Measurements from ENCODE around the gene TECPR1.
A peak's percentile ranks its signal among the peaks of the same experiment; 100 is the strongest.
"Not testable (repeated sequence)": the region's sequence is repeated elsewhere in the genome, so short reads cannot be mapped to it uniquely, and the experiment has no call there.

The TECPR1 gene

DNA sequence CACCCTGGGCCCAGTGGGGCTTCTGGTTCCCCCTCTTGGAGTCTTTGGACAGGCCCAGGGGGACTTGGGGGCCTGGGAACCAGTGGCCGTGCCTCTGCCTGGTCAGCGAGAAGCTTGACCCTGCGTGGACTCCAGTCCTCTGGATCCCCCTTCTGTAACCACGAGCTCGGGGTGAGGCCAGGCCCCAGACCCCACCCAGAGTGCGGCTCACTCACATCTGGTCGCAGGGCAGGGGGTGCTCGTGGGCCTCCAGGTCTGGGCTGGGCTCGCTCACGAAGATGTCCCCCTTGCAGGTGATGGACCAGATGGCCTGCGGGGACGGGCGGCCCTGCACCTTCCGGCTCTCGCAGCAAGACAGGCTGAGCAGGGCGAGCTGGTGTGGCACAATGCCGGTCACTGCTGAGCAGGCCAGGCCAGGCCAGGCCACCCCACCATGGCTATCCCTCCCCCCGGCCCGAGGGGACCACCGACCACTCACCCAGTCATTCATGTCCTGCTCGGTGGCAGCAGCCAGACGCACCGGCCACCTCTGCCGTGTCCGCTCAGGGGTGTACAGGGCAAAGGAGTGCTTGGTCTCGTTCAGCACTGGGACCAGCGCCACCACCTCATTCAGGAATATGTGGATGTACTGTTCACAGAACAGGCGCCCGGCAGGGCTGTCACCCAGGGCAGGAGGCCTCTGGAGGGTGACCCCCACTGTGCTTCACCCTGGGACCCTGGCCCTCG lies 21.1 kb downstream of the TECPR1 start:
- DNase-seq, result no peak
- in situ Hi-C loops (cut with MboI; ENCODE audit: low pct_unique_long_range_greater_than_20kb, low sequenced_read_pairs), result no loop called here

DNA sequence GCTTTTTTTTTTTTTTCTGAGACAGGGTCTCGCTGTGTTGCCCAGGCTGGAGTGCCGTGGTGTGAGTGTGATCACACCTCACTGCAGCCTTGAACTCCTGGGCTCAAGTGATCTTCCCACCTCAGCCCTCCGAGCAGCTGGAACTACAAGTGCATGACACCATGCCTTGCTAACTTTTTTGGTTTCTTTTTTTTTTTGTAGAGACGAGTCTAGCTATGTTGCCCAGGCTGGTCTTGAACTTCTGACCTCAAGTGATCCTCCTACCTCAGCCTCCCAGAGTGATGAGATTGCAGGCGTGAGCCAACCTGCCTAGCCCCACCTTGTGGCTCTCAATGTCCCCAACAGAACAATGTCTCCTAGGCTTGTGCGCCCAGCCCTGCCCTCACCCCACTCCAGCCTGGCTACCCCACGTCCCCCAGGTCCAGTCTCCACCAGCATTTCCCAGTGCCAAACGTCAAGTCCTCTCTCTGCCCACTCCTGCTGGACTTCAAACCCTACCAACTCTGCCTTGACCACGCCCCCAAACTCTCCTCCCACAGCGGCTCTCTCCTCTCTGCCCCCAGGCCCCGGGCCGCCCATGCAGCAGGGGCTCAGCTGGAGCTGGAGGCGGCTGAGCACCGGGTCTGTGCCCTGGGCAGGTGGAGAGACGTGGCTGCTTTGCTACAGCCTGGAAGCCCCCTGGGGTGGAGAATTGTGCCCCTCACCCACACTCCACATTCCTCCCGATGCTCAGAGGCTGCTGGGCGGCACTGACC lies 21.9 kb downstream of the TECPR1 start:
- DNase-seq, result no peak
- in situ Hi-C loops (cut with MboI; ENCODE audit: low pct_unique_long_range_greater_than_20kb, low sequenced_read_pairs), result no loop called here

- in situ Hi-C loops (cut with MboI; ENCODE audit: low pct_unique_long_range_greater_than_20kb, low sequenced_read_pairs), result no loop called here
- no peak for DNase-seq
Observed at GRCh38 chr7:98229441-98229840, 22.6 kb downstream of the TECPR1 start.

DNA sequence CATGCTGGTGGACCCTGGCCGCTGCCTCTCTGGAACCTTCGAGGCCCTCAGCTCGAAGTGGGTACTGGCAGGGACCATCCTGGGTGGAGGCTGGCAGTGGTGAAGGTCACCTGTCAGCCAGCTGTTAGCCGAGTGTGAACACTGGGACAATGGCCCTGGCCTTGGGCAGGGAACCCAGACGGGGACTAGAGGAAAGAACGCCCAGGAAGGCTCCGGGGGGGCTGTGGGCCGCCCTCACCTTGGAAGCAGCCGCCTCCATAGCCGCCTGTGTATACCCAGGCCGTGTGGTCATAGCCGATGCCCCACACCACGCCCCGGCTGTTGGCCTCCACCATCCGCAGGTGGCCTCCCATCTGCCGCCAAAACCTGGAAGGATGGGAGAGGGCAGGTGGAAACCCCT lies 23.2 kb downstream of the TECPR1 start:
- no peak for DNase-seq
- in situ Hi-C loops (cut with MboI; ENCODE audit: low pct_unique_long_range_greater_than_20kb, low sequenced_read_pairs), result no loop called here

DNA sequence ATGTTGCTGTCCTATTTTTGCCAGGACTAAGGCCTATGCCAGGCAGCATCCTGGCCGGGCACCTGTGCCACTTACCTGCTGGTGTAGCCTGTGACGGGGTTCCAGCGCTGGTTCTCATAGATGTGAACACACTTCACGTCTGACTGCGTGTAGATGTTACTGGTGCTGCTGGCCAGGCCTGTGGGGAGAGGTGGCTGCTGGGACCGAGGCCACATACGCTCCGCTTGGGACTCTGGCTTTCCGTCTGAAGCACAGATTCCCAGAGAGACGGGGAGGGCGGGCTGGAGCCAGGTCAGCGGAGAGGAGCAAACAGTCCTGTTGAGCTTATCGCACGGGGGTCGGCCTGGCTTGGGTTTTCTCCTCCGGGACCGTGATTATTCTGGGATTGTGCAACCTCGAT lies 24.1 kb downstream of the TECPR1 start:
- no peak for DNase-seq

DNA sequence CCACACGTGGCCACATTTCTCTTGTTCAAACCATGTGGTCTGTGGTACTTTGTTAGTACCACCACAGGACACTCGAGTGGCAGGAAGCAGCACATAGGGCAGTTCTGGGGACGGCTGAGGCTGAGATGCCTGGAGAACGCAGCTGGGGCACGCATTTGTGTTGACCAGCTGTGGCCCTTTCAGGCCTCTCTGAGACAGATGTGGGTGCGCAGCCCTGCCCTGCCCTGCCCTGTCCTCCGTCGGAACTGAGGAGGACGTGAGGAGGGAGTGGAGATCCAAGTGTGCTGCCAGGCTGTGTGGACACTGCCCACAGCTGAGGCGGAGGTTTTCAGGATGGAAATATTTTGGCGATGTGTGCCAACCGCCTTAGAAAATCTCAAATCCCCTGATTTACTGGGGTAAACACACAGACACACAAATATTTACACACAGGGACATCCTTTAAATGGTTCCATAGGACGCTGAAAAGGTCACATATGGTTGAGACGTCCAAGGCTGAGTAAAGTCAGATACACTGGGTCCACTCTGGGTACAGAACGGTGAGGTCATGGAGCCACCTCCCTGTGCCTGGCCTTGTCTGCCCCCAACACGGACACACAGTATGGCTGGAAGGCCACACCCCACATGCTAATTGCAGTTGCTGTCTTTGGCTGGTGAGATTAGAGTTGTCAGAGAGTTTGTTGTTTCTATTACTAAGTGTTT lies 26.0 kb downstream of the TECPR1 start:
- no peak for DNase-seq
- in situ Hi-C loops (cut with MboI; ENCODE audit: low pct_unique_long_range_greater_than_20kb, low sequenced_read_pairs), result no loop called here

More for the DNA sequence above, 24.1 kb downstream of the TECPR1 start:
- in situ Hi-C loops (cut with MboI; ENCODE audit: low pct_unique_long_range_greater_than_20kb, low sequenced_read_pairs), result no loop called here

- no peak for DNase-seq
- in situ Hi-C loops (cut with MboI; ENCODE audit: low pct_unique_long_range_greater_than_20kb, low sequenced_read_pairs), result no loop called here
Observed at GRCh38 chr7:98224701-98225181, 27.3 kb downstream of the TECPR1 start.

DNA sequence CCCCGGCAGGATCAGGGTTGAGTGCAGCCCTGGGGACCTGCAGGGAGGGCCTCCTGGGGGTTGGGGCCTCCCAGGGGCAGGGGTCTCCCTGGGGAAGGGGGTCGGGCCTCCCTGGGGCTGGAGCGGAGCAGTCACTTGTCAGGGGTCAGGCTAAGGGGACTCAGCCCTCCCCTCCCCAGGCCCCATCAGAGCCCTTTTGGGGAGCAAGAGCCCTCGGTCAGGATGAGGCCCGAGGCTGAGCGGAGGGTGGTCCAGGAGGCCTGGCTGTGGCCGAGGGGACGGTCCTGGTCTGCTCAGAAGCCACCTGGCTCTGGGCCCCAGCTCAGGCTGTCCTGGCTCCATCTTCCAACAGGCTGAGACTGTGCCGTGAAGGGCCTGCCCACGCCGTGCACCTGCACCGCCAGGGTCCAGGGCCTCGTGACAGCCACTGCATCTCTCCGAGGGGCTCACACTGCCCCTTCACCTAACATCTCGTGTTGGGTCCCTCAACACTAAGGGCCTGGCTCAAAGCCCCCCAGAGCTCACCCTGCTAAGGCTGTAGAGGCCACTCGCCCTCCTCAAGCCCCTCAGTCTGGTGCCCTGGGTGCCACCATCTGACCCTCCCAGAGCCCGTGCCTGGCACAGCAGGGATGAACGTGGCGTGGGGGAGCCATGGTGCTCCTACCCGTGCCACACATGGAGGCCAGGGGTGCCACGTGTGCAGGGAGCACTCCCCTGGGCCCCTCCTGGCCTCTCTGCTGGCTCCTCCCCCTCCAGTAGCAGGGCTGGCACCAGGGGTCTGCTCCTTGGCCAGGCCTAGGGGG lies 27.9 kb downstream of the TECPR1 start:
- DNase-seq, result no peak
- in situ Hi-C loops (cut with MboI; ENCODE audit: low pct_unique_long_range_greater_than_20kb, low sequenced_read_pairs), result no loop called here

GRCh38 chr7:98223351-98223897 lies 28.6 kb downstream of the TECPR1 start:
- no peak for DNase-seq
- in situ Hi-C loops (cut with MboI; ENCODE audit: low pct_unique_long_range_greater_than_20kb, low sequenced_read_pairs), result no loop called here

DNA sequence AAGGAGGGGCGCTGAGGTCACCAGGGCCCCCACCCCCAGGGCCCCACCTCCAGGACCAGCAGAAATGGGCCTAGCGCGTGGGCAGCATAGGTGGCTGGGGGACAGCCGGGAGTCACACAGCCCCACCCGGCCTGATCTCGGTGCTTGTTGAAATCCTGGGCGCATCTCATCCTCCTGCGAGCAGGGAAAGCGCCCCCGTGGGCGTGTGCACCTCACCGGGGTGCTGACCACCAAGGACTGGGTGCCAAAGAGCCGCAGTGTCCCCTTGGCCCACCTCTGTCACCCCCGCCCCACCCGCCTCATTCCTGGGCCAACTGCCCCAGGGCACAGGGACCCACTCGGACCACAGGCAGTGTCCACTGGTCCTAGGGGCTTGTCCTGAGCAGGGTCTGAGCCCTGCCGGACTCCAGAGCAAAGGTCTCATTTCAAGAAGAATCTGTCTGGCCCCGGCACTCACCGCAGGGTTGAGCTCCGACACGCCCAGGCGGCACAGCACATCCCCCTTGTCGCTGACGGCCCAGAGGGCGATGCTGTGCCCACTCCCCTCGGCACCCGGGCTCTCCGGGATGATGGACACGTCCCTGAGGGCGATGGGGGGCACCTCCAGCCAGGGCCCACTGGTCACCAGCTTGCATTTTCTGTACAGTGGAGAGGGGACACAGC lies 29.4 kb downstream of the TECPR1 start:
- in situ Hi-C loops (cut with MboI; ENCODE audit: low pct_unique_long_range_greater_than_20kb, low sequenced_read_pairs), result no loop called here
- DNase-seq, result no peak

- DNase-seq, result no peak
- in situ Hi-C loops (cut with MboI; ENCODE audit: low pct_unique_long_range_greater_than_20kb, low sequenced_read_pairs), result no loop called here
Observed at GRCh38 chr7:98221611-98222532, 30.2 kb downstream of the TECPR1 start.

GRCh38 chr7:98219382-98219781 lies 32.6 kb downstream of the TECPR1 start:
- DNase-seq; in situ Hi-C loops (cut with MboI; ENCODE audit: low pct_unique_long_range_greater_than_20kb, low sequenced_read_pairs): not testable (repeated sequence)

DNA sequence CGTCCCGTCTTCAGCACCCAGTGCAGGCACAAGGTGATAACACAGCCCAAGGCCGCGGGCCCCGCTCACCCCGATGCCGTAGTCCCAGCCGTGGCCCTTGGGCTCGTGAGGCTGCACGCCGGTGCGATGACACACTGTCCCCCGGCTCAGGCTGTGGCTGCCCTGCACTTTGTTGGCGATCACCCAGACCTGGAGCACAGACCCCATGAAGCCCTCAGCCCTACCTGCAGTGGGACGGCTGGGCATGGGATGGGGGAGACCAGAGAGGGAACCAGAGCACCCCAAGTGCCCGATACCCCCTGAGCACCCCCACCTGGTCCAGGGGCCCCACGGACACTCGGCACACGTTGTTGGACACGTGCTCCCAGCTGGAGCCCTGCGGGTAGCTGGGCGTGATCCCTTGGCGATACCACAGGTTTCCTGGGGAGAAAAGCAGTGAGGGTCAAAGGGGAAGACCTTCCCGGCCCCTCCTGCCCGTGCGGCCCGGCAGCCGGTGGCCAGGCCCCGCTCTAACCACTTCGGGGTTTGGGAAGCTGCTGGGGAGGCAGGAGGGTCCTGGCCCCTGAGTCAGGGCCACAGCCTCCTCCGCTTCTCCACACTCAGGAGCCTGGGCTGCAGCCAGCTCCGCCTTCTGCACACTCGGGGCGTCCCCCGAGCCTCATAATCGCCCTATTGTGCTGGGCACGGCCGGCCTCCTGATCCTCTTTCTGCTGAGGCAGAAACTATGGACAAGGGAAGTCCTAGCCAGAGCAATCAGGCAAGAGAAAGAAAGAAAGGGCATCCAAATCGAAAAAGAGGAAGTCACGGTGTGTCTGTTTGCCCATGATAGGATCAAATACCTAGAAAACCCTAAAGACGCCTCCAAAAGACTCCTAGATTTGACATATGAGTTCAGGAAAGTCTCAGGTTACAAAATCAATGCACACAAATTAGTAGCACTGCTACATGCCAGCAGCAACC lies 34.1 kb downstream of the TECPR1 start:
- in situ Hi-C loops (cut with MboI; ENCODE audit: low pct_unique_long_range_greater_than_20kb, low sequenced_read_pairs), result no loop called here
- DNase-seq, result peak; percentile 96

GRCh38 chr7:98216941-98217622 lies 35.0 kb downstream of the TECPR1 start:
- in situ Hi-C loops (cut with MboI; ENCODE audit: low pct_unique_long_range_greater_than_20kb, low sequenced_read_pairs), result no loop called here
- no peak for DNase-seq

DNA sequence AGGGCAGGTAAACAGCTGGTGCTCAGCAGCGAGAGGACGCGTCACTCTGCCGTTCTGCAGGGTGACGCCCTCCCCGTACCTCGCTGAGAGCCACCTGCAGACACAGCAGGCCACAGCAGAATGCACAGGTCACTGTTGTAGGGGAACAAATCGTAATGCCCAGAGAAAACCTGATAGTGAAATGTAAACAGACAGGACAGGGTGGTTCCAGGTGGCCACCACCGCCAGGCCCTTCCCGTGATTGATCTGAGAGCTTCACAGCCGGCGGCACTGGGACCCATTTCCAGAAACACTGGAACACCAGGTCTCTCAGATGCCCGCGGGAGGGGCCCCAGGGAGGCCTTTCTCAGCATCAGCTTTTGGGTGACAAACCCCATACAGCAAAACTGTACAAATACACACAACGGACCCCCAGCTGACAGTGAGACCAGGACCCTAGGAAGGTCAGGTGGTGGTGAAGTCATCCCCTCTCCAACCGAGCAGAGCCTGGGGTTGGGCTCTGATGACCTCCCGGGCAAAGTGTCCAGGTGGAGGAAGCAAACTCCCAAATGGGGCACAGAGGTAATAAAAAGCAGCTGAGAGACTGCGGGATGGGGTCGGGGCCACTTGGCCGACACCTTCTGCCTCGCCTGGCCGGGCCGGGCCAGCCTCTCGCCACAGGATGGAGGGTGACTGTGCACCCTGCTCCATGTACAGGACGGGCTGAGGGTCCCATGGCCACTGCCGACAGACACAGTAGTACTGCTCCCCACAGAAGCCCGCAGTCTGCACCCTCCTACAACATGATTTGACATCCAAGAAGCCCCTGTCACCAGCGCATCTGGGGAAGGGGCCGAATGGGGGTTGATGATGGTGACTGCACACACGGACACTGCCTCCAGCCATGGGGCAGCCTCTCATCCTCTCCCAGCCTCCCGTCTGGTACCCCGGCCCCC lies 36.2 kb downstream of the TECPR1 start:
- in situ Hi-C loops (cut with MboI; ENCODE audit: low pct_unique_long_range_greater_than_20kb, low sequenced_read_pairs), result no loop called here
- no peak for DNase-seq

All from KBM-7 (cell line).